Testis (tissue), 2 donors: ENCODE data around the gene LRRC8A.

ENCODE experiments used
- CTCF ChIP-seq, 3 experiments: fragments of 450-650 bp in 2 of 3; fragments of 200-600 bp in 1 of 3; sonication (generic) in 1 of 3; IDR thresholded peaks; one replicate each; pipeline ENCODE4 v1.5.1; 2016 to 2019; ENCODE audit warnings: antibody characterized with exemption in 3 of 3, mild to moderate bottlenecking in 2 of 3, moderate library complexity in 1 of 3
- POLR2A ChIP-seq: fragments of 450-650 bp; IDR thresholded peaks from one replicate; pipeline ENCODE4 v1.6.1; 2017; ENCODE audit warnings: antibody characterized with exemption, mild to moderate bottlenecking, moderate library complexity

DNA sequence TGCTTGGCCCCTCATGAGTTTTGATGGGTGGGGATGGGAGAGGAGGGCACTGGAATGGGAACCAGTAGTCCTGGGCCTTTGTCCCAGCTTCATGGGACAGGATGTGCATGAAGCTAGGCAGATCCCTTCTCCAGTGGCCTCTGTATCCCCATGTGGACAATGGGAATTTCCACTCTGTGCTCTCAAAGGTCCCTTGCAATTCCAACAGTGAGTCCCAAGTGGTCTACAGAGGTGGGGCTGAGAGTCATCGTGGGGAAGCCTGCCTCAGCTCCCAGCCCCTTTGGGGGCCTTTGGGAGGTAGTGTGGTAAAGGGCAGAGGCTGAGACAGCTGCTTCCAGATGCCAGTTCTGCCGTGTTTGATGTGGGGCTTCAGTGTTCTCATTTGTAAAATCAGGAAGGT is 37.0 kb downstream of the LRRC8A start:
- TF ChIP-seq CTCF (IDR thresholded peaks at IDR 0.05) (no peak), POLR2A (no peak)
